Measurements from ENCODE around the gene RAP1B.

Gene RAP1B

DNA sequence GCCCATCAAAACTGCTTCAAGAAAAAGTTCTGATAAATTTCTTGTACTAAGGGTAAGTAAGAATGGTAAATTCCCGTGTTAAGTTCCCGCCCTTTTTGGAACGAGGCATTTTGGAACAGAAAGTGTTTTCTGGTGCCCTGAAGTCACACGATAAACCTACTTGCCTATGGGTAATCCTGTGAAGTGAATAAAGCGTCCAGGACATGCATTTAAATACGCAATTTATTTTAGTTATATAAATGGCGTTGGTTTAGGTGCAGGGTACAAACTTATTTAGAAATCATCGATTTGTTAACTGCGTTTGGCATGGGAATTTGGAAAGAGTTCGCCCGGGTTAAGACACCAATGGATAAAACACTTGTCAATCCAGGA is 715 bp upstream of the RAP1B start:
- H3K9ac ChIP-seq (ENCODE audit: low read length in 5 of 5), result peak overlapping the region; percentile 65 to 94 (median 85)
- H3K27ac ChIP-seq (ENCODE audit: low read depth, low read length), result peak overlapping the region; percentile 97
- H3K4me3 ChIP-seq (ENCODE audit: low read depth in 1 of 5, low read length in 5 of 5), result peak overlapping the region; percentile 74 to 91 (median 80)
- H3K9me3 ChIP-seq (ENCODE audit: control insufficient read depth in 5 of 5, low read length in 5 of 5), result no peaks in the 10 kb centered on the region
- H3K27me3 ChIP-seq (ENCODE audit: control insufficient read depth in 5 of 5, insufficient read depth in 4 of 5, low read length in 5 of 5), result no peaks in the 10 kb centered on the region
- peaks cover 6 to 37% (median 33%) of the 10 kb centered on the region in 5 donors for H3K4me1 ChIP-seq (ENCODE audit: control insufficient read depth in 5 of 5, insufficient read depth in 5 of 5, low read length in 5 of 5)
- H3K36me3 ChIP-seq (ENCODE audit: control insufficient read depth in 5 of 5, insufficient read depth in 5 of 5, low read length in 5 of 5), result no peaks in the 10 kb centered on the region

GRCh38 chr12:68611094-68611805 is 551 bp downstream of the RAP1B start:
- Histone ChIP-seq H3K4me3 (ENCODE audit: low read depth in 1 of 5, low read length in 5 of 5) (peak overlapping the region; percentile 77 to 91 (median 87)), H3K9me3 (ENCODE audit: control insufficient read depth in 5 of 5, low read length in 5 of 5) (no peaks in the 10 kb centered on the region), H3K27me3 (ENCODE audit: control insufficient read depth in 5 of 5, insufficient read depth in 4 of 5, low read length in 5 of 5) (no peaks in the 10 kb centered on the region), H3K9ac (ENCODE audit: low read length in 5 of 5) (peak overlapping the region; percentile 79 to 98 (median 88)), H3K27ac (ENCODE audit: low read depth, low read length) (peak overlapping the region; percentile 98), H3K36me3 (ENCODE audit: control insufficient read depth in 5 of 5, insufficient read depth in 5 of 5, low read length in 5 of 5) (no peaks in the 10 kb centered on the region), H3K4me1 (ENCODE audit: control insufficient read depth in 5 of 5, insufficient read depth in 5 of 5, low read length in 5 of 5) (peaks cover 6 to 45% (median 41%) of the 10 kb centered on the region in 5 donors)

DNA sequence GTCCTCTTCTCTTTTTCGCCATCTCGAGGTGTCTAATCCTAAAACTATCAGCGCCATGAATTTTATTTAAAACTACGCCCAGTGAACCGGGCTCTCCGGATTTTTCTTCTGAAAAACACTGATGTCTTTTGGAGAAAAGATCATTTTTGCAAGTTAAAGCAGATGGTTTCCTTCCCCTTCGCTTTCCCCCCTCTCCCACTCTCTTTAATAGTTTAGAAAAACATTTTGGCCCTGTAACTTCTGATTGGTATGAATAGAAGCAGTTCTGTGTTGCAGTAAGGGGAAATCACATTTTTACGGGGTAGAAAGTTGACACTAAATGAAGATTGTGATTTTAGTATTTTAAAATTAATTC is 1.1 kb downstream of the RAP1B start:
- H3K27ac ChIP-seq (ENCODE audit: low read depth, low read length), result peak overlapping the region; percentile 98
- H3K36me3 ChIP-seq (ENCODE audit: control insufficient read depth in 5 of 5, insufficient read depth in 5 of 5, low read length in 5 of 5), result no peaks in the 10 kb centered on the region
- peak overlapping the region; percentile 75 to 98 (median 88) for H3K9ac ChIP-seq (ENCODE audit: low read length in 5 of 5)
- peak overlapping the region; percentile 77 to 91 (median 87) for H3K4me3 ChIP-seq (ENCODE audit: low read depth in 1 of 5, low read length in 5 of 5)
- no peaks in the 10 kb centered on the region for H3K9me3 ChIP-seq (ENCODE audit: control insufficient read depth in 5 of 5, low read length in 5 of 5)
- H3K27me3 ChIP-seq (ENCODE audit: control insufficient read depth in 5 of 5, insufficient read depth in 4 of 5, low read length in 5 of 5), result no peaks in the 10 kb centered on the region
- peaks cover 6 to 51% (median 46%) of the 10 kb centered on the region in 5 donors for H3K4me1 ChIP-seq (ENCODE audit: control insufficient read depth in 5 of 5, insufficient read depth in 5 of 5, low read length in 5 of 5)

DNA sequence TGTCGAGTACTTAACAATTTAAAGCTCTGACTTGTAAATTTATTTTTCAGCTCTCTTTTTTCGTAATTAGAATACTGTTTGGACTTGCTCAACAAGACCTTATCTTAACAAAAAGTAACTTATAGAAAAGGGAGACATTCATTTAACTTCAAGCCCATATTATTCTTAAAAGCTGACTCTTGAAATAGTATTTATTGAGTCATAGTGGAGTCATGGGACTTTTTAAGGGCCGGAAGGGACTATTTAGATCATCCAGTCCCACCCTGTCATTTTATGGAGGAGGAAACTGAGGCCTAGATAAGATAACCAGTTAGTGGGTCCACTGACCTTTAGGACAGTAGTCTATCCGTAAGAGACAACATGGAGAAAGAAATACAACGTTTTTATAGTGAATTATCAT is 1.5 kb downstream of the RAP1B start:
- Histone ChIP-seq H3K4me1 (ENCODE audit: control insufficient read depth in 5 of 5, insufficient read depth in 5 of 5, low read length in 5 of 5) (peaks cover 8 to 55% (median 50%) of the 10 kb centered on the region in 5 donors), H3K9me3 (ENCODE audit: control insufficient read depth in 5 of 5, low read length in 5 of 5) (no peaks in the 10 kb centered on the region), H3K27ac (ENCODE audit: low read depth, low read length) (peak overlapping the region; percentile 98), H3K4me3 (ENCODE audit: low read depth in 1 of 5, low read length in 5 of 5) (peak overlapping the region; percentile 77 to 91 (median 87)), H3K27me3 (ENCODE audit: control insufficient read depth in 5 of 5, insufficient read depth in 4 of 5, low read length in 5 of 5) (no peaks in the 10 kb centered on the region), H3K9ac (ENCODE audit: low read length in 5 of 5) (peak overlapping the region; percentile 75 to 98 (median 89)), H3K36me3 (ENCODE audit: control insufficient read depth in 5 of 5, insufficient read depth in 5 of 5, low read length in 5 of 5) (no peaks in the 10 kb centered on the region)

DNA sequence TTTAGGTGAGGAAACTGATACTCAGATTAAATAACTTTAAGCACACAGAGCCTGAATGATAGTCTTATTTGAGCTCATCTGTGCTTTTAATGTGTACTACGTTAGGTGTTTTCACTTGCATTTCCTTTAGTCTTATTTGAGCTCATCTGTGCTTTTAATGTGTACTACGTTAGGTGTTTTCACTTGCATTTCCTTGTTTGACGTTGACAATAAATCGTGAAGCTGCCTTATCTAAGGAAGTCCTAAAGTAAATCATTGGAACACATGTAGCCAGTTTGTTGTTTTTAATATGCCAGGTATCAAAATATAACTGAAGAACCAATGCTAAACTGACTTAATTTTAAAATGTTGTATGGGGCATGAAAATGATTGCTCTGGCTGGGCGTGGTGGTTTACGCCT is 2.0 kb downstream of the RAP1B start:
- Histone ChIP-seq H3K4me1 (ENCODE audit: control insufficient read depth in 5 of 5, insufficient read depth in 5 of 5, low read length in 5 of 5) (peaks cover 8 to 60% (median 55%) of the 10 kb centered on the region in 5 donors), H3K27me3 (ENCODE audit: control insufficient read depth in 5 of 5, insufficient read depth in 4 of 5, low read length in 5 of 5) (no peaks in the 10 kb centered on the region), H3K27ac (ENCODE audit: low read depth, low read length) (peak overlapping the region; percentile 98), H3K9me3 (ENCODE audit: control insufficient read depth in 5 of 5, low read length in 5 of 5) (no peaks in the 10 kb centered on the region), H3K4me3 (ENCODE audit: low read depth in 1 of 5, low read length in 5 of 5) (peak overlapping the region; percentile 77 to 91 (median 87)), H3K36me3 (ENCODE audit: control insufficient read depth in 5 of 5, insufficient read depth in 5 of 5, low read length in 5 of 5) (no peaks in the 10 kb centered on the region), H3K9ac (ENCODE audit: low read length in 5 of 5) (peak overlapping the region; percentile 75 to 98 (median 89))

GRCh38 chr12:68613209-68613904 is 2.7 kb downstream of the RAP1B start:
- H3K27me3 ChIP-seq (ENCODE audit: control insufficient read depth in 5 of 5, insufficient read depth in 4 of 5, low read length in 5 of 5), result no peaks in the 10 kb centered on the region
- H3K4me1 ChIP-seq (ENCODE audit: control insufficient read depth in 5 of 5, insufficient read depth in 5 of 5, low read length in 5 of 5), result peaks cover 8 to 66% (median 61%) of the 10 kb centered on the region in 5 donors
- H3K9me3 ChIP-seq (ENCODE audit: control insufficient read depth in 5 of 5, low read length in 5 of 5), result no peaks in the 10 kb centered on the region
- H3K27ac ChIP-seq (ENCODE audit: low read depth, low read length), result peak overlapping the region; percentile 98
- peak overlapping the region in 3 of 5 donors; percentile 75 to 98 (median 94) for H3K9ac ChIP-seq (ENCODE audit: low read length in 5 of 5)
- no peaks in the 10 kb centered on the region for H3K36me3 ChIP-seq (ENCODE audit: control insufficient read depth in 5 of 5, insufficient read depth in 5 of 5, low read length in 5 of 5)
- peak overlapping the region; percentile 77 to 91 (median 87) for H3K4me3 ChIP-seq (ENCODE audit: low read depth in 1 of 5, low read length in 5 of 5)

DNA sequence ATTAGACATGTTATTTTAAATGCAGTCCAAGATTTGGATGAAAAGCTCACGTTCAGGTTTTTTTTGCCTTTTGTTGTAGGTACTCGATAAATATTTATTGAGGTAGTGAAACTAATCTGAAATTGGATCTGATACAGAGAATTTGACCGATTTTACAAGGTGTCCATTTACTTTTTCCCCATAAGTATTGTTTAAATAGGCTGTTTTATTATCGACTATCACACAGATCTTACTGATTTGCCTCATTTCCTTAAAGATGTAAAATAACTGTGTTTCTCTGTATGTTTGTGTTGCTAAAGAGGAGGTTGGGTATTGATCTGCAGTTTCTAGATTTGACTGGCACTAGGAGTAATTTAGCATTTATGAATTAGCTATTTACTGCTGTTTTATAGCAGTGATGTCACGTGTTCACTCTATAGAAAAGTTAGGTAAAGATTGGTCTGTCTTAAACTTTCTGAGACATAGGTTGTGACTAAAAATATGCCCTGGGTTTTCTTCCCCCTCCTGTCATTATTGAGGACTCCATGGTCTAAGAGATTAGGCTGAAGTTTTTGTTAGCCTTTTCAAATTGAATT is 3.5 kb downstream of the RAP1B start:
- Histone ChIP-seq H3K27me3 (ENCODE audit: control insufficient read depth in 5 of 5, insufficient read depth in 4 of 5, low read length in 5 of 5) (no peaks in the 10 kb centered on the region), H3K36me3 (ENCODE audit: control insufficient read depth in 5 of 5, insufficient read depth in 5 of 5, low read length in 5 of 5) (no peaks in the 10 kb centered on the region), H3K4me3 (ENCODE audit: low read depth in 1 of 5, low read length in 5 of 5) (peak overlapping the region; percentile 8 to 91 (median 33)), H3K27ac (ENCODE audit: low read depth, low read length) (peak overlapping the region; percentile 98), H3K4me1 (ENCODE audit: control insufficient read depth in 5 of 5, insufficient read depth in 5 of 5, low read length in 5 of 5) (peaks cover 11 to 73% (median 68%) of the 10 kb centered on the region in 5 donors), H3K9ac (ENCODE audit: low read length in 5 of 5) (peak overlapping the region in 3 of 5 donors; percentile 47 to 63 (median 51)), H3K9me3 (ENCODE audit: control insufficient read depth in 5 of 5, low read length in 5 of 5) (no peaks in the 10 kb centered on the region)

- Histone ChIP-seq H3K36me3 (ENCODE audit: control insufficient read depth in 5 of 5, insufficient read depth in 5 of 5, low read length in 5 of 5) (no peaks in the 10 kb centered on the region), H3K9ac (ENCODE audit: low read length in 5 of 5) (peak overlapping the region in 3 of 5 donors; percentile 46 to 52 (median 51)), H3K27me3 (ENCODE audit: control insufficient read depth in 5 of 5, insufficient read depth in 4 of 5, low read length in 5 of 5) (no peaks in the 10 kb centered on the region), H3K9me3 (ENCODE audit: control insufficient read depth in 5 of 5, low read length in 5 of 5) (no peaks in the 10 kb centered on the region), H3K27ac (ENCODE audit: low read depth, low read length) (peak overlapping the region; percentile 98), H3K4me1 (ENCODE audit: control insufficient read depth in 5 of 5, insufficient read depth in 5 of 5, low read length in 5 of 5) (peaks cover 11 to 74% (median 66%) of the 10 kb centered on the region in 5 donors), H3K4me3 (ENCODE audit: low read depth in 1 of 5, low read length in 5 of 5) (peak overlapping the region in 3 of 5 donors; percentile 22 to 35 (median 33))
These were observed 4.1 kb downstream of the RAP1B start for GRCh38 chr12:68614769-68615168.

GRCh38 chr12:68617160-68617926 is 6.6 kb downstream of the RAP1B start:
- Histone ChIP-seq H3K36me3 (ENCODE audit: control insufficient read depth in 5 of 5, insufficient read depth in 5 of 5, low read length in 5 of 5) (no peaks in the 10 kb centered on the region), H3K4me3 (ENCODE audit: low read depth in 1 of 5, low read length in 5 of 5) (no peak overlapping the region), H3K27ac (ENCODE audit: low read depth, low read length) (peak overlapping the region; percentile 50), H3K9me3 (ENCODE audit: control insufficient read depth in 5 of 5, low read length in 5 of 5) (no peaks in the 10 kb centered on the region), H3K9ac (ENCODE audit: low read length in 5 of 5) (no peak overlapping the region), H3K4me1 (ENCODE audit: control insufficient read depth in 5 of 5, insufficient read depth in 5 of 5, low read length in 5 of 5) (peaks cover 10 to 88% (median 83%) of the 10 kb centered on the region in 5 donors), H3K27me3 (ENCODE audit: control insufficient read depth in 5 of 5, insufficient read depth in 4 of 5, low read length in 5 of 5) (no peaks in the 10 kb centered on the region)

All from subcutaneous abdominal adipose tissue (tissue), 5 donors.